CD4-positive, alpha-beta T cell treated with Interleukin-15 for 4 hours (primary cell): ENCODE data around the gene YARS1.
A peak's percentile ranks its signal among the peaks of the same experiment; 100 is the strongest.

Source experiments
- DNase-seq: peaks from one replicate; pipeline ENCODE4 v3.0.0-alpha.2; 2020; ENCODE audit warnings: low spot score

Gene YARS1

DNA sequence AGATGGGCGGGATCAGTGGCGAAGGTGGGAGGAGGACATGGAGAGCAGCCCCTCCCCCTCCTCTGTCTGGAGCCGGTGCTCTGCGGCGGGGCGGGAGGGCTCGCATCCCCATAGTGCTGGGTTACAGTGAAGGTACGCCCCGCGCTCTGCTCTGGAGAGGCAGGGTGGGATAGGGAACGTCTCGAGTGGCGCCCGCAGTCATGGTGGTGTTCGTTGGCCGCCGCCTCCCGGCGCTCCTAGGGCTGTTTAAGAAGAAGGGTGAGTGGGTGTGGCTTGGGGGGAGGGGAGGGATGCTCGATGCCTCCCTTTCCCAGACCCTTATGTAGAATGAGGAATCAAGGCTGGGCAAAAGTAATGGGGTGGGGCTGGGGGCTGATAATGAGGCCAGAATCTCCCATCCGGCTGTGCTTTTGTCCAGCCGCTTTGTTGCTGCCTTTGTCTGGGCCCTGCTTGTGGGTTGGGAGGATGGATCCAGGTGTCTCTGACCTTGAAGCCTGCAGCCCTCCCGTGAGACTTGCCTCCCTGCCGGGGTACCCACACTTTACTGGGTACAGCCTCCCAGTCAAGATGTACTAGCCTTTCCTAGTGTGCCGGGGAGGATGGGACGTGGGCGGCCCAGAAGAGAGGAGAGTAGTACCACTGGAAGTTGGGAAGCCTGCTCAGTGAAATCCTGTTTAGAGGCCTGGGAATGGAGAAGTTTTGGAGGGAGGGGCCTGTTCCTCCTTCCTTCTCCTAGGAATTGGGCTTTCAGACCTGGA, 51.4 kb downstream of the YARS1 start:
- DNase-seq = no peak

DNA sequence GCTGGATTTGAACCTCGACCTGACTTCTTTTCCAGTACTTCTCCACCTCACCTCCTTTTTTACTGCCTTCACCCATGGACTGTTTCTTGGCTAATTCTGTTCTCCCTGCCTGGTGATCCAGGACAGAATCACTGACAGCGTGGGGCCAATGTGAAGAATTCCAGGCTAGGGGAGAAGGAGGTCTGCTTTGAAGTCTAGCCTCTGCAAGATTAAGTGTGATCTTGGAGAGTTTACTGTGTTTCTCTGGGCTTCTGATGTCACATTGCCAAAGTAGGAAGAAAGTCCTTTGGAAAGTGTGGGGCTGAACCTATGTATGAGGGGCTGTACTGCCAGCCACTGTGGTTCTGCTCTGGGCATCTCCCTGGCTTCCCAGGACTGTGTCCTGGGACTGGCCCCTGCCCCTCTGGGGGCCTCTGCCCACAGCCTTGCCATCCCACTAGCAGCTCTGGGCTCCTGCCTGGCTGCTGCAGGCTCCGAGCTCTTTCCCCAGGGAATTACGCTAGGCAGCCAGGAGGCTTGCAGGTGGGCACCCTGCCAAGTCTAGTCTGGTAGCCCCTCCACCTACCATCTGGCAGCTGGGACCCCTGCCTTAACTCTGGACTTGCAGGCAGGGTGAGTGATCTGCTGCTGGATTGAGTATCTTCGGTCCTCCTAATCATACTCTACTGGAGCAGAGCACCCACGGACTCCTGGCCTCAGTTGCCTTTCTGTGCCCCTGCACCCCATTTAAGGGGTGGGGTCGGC, 52.2 kb downstream of the YARS1 start:
- no peak for DNase-seq

DNA sequence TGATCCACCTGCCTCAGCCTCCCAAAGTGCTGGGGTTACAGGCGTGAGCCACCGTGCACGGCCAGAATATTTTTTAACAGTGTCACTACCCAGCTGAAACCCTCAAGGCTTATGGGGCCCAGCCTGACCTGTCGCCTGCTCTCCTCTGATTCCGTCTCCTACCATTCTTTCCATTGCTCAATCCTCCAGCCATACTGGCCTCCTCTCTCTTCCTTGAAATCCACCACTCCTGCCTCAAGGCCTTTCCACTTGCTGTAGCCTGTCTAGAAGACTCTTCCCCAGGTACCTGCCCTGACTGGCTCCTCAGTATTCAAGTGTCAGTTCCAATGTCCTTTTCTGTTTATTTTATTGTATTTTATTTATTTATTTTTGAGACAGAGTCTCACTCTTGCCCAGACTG, 53.9 kb downstream of the YARS1 start:
- no peak for DNase-seq

DNA sequence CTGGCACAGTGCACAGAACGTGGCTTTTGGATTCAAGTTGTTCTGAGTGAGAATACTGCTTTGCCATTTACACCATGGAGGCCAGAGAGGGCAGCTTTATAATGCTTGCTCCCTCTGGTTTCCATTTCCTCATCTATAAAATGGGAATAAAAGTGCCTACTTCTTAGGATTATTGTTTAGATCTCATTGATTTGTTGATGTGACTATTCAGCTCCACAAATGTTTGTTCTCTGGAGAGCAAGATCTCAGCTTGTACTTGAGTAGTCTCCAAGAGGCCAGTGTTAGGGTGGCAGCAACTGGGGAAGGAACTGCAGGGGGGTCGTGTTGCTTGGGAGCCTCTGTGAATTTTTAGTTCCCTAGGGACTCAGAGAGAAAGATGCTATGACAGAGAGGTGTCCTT, 55.2 kb downstream of the YARS1 start:
- no peak for DNase-seq

DNA sequence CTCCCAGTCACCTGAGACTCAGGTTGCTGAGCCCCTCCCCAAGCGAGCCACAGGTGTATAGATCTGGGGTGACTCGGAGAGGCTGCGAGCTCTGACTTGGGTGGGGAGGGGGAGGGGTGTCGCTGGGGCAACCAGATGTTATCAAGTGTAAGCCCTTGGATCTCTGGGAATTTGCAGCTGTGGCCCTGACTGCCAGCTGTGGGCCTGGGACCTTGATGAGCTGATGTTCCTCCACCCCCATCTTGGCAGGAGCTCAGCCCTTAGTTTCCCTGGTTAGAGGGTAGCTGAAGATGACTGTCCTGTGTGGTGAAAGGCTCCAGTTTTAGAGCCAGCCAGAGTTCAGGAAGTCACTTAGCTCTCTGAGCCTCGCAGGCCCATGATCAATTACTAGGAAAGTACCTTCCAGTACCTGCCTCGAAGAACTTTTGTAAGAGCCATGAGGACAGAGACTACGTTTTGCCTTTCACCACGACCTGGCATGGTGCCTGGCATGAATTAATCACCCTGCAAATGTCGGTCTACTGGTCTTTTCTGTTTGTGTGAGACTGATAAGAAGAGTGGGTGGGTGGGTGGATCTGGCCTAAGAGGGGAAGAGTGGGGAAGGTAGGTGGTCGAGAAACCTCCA, 55.8 kb downstream of the YARS1 start:
- no peak for DNase-seq

DNA sequence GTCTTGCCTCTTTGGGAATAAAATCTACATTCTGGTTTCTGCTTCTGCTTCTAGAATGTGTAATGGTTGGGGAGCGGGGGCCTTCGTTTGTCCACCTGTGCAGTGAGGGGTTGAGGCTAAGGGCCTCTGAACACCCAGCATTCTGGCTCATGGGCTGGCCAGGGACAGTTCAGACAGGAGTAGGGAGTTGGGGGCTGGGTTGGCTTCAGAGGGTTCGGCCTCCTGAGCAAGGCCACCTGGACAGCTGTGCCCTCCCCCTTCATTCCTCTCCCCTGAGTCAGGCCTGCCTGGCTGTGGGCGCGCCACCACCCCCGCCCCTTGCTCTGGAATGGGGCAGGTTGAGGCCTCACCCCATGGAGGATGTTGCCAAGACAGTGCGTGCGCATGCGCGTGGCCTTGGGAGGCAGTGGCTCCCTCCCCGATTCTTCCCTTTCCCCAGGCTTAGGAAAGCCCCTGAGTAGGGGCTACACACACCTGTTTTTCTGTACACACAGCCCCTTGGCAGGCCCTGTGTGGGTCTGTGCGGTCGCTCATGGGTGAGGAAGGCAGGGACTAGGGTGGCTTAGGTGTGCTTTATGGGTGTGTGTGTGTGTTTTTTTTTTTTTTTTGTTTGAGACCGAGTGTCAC, 57.0 kb downstream of the YARS1 start:
- no peak for DNase-seq

DNA sequence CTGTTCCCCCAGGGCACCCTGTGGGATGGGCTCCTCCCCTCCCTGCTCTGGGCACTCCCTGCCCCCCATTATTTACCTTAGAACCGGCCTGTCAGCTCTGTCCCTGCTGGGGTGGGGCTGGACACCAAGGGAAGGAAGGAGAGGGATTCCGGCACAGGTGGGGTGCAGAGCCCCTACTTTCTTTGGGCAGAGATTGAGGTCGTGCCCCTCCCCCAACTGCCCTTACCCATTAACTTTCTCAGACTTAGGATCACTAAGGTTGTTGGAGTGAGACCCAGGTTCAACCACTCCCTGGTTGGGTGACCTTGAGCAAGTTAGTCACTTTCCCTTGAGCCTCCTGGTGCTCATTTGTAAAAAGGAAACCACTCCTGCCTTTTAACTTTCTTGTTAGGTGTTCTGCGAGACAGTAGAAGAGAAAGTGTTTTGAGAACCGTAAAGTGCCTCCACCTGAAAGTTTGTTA, 57.6 kb downstream of the YARS1 start:
- no peak for DNase-seq

DNA sequence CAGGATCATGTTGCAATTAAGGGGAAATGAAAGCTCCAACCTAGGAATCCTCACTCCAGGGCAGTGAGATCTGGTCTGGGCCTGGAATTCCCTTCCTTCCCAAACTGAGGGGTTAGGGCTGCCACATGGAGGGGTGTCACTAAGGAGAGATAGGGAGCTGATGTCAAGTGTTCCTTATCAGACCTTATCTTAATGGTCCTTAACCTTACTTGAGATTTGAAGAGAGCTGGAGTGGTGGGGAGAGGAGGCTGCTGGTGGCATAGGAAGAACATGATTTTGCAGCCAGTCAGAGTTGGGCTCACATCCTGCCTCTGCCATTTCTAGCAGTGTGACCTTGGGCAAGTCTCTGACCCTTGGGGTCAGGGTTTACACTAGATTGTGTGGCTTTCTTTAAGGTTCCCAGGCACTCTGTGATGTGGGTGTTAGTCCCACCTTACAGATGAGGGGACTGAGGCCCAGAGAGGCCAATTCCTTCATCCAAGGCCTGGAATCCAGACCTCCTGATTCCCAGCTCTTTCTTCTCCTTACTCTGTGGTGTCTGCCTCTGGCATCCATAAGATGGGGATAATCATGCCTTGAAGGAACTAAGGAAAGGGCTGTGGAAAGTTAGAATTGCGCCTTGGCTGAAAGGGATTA, 58.2 kb downstream of the YARS1 start:
- DNase-seq = no peak

DNA sequence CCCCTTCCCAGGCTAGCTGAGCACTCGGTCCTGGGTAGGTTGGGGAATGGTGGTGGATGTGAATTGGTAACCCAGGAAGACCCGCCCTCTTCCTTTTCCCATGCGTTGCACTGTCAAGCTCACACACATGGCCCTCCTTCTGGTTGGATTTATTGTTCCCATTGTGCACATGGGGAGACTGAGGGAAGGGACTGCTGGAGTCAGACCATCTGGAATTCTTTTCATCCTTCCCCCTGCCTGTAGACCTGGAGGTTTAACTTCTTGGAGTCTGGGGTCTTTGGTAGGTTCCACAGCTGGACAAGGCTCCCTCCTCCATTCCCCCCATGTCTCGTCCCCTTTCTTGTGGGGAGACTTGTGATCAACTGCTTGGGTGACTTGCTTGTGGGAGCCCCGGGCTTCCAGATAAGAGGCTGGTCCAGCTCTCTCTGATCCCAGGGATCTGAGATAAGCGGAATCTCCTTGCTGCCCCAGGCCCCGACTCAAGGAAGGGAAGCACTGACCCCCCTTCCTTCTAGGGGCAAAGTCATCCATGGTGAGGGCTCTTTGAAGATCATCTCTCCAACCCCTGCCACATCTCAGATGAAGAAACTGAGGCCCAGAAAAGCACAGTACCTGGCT, 58.9 kb downstream of the YARS1 start:
- no peak for DNase-seq

DNA sequence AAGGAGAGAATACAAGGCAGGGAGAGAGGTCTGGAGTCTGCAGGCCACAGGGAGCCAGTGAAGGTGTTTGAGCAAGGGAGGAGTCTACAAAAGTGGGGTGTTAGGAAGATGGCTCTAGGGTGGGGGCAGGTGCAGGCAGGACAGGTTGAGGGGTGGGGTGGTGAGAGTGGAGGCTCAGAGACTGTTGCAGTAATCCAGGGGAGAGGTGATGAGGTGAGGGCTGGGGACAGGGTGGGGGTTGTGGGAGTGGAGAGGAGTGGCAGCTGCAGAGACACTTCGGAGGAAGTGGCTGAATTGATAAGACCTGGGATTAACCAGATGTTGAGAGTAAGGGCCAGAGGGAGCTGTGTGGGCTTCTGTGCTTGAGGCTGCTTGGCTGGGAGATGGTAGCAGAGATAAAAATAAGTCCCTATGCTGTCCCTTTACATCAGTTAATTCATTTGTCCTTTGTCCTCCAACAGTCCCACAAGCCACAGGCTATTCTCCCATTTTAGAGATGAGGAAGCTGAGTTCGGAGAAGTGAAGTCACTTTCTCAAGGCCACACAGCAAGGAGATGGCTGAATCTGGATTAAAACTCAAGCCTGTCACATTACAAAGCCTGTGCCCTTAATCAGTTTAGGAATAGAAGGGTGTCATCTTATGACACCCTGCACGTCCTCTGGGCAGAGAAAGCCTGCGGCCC, 59.8 kb downstream of the YARS1 start:
- DNase-seq = no peak

DNA sequence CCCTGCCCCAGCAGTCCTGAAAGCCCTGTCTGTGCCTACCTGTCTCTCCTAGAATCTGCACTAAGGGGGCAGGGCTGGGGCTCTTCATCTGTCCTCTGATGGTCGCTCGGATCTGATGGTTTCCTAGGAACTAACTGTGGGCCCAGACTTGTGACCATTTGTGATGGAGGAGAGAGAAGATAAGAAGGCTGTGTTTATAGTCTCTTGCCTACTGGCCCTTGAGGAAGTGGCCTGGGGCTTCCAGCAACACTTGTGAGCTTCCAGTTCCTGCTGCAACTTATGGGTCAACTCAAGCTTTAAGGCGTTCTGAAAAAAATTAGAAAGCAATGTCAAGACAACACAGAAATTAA, 61.4 kb downstream of the YARS1 start:
- no peak for DNase-seq

DNA sequence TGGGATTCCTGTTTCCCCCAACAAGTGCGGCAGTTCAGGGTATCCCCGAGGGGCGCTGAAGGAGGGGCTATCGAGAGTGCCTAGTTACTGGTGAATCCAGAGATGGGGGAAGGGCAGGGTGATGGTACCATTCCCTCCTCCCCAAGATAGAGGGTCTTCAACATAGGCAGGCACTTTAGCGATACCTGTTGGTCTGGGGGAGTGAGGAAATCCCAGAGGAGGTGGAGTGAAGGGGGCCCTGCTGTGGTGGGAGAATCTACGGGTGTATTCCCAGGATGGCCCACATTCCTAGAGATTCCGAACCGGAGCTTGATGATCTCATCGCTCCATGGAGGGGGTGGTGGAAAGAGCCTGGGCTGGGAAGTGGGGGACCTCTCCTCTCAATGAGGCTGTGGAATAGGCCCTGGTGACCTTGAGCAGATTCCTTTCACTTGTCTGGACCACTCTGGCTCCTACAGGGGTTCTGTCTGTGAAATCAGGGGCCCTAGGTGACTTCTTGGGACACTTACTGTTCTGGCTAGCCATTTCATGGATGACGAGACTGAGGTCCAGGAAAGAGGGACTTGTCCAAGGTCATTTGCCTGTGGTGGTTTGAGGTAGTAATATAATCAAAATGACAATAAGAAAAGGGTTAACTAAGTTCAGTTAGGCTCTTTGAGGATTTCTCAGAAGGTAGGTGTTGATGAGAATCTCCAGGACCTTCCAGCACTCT, 61.9 kb downstream of the YARS1 start:
- no peak for DNase-seq

DNA sequence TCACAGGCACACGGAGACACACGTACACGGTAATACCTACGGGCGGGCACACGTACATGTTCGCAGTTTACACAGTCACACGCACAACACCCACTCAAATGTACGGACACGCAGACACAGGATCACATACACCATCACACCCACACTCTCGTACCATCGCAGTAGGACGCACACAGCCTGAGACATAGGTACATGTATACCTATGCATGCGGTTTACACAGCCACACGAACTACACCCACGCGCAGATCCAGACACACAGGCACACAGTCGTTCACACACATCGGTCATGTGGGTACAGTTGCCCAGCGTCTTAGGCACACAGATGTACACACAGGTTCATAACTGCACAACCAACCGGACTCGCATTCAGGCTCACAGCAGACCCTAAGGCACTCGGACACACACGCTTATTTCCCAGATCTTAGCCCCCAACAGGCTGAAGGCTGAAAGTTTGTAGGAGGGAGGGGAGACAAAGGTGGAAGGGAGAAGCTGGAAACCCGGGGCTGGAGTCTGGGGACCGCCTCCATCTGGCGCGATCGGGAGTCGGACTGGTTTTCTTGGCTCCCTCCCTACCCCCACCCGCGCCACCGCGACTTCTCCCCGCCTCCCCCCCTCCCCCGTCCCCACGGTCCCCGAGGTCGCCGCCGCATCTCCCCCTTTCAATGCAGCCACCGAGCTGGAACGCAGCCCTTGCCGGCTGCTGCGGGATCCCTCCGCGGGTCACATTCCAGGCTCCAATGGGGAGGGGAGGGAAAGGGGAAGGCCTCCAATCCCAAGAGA, 62.7 kb downstream of the YARS1 start:
- DNase-seq = peak; percentile 43

DNA sequence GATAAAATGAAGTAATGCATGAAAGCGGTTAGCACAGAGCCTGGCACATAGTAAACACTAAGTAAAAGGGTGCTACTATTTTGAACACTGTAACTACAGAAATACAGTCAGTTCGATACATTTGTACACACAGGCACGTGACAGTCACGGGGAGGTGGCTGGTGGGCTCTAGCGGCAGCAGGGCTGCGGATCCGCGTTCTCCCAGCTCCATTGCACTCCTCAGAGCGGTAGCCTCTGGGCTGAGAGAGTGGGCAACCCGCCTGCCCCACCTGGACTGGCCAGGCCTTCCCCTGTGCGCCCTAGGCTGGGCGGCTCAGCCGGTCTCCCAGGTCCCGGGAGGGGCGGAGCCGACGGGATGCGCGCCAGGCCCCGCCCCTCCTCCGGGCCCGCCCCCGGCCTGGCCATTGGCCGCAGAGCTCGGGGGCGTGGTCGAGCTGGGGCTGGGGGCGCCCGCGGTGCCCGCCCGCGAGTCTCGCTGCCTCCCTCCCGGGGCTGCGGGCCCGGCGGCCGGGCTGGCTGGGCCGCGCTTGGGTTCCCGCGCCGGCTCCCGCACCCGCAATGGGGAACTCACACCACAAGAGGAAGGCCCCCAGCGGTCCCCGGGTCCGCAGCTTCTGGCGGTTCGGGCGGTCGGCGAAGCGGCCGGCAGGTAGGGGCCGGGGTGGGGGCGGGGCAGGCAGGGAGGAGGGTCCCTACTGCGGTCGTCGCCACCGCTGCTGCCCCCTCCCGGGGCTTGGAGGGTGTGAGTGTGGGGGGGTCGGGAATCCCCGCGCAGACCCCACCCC, 63.4 kb downstream of the YARS1 start:
- DNase-seq = peak; percentile 59

DNA sequence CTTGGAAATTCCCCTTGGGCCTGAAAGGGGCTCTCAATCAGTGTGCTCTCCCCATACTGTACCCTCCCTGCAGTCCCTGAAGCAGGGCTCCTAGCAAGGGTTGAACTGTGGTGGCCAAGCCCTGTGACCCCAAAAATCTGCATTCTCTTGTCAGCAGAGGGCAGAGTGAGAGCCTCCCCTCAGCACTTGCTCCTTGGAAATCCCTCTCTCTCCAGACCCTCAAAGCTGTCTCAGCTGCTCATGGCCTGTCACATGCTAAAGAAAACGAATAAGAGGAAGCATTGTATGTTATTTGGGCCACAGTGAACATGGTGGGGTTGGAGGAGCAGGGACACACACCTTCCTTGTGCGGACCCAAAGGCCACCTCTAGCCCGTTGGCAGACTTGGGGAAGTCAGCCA, 67.4 kb downstream of the YARS1 start:
- DNase-seq = no peak

DNA sequence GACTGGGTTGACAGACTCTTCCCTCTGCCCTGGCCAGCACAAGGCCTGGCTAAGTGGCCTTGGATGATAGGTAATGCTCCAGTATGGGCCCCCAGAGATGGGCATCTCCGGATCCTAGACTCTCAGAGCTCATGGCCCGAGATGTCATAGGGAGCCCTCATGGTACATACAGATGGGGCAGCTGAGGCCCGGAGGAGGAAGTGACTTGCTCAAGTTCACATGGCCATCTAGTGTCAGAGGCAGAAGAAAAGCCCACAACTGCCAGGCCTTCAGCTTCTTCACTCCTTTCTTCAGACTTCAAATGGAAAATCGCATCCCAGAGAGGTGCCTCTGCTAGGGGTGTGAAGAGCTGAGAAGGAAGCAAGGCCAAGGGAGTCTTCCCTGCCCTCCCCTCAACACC, 67.8 kb downstream of the YARS1 start:
- no peak for DNase-seq

DNA sequence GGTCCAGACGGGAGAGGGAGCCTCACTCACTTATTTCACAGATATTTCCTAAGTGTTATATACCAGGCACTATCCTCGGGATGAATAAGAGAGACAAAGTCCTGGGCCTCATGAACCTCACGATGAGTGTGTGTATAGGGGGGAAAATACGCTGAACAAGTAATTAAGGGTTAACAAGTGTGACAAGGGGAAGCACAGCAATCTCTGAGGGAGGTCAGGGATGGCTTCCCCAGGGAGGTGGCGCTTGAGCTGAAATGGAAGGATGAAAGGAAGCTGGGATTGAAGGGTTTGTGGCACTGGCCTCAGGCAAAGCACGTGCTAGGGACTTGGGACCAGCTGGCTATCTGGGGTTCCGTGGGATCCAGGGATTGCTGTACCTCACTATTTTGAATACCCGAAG, 68.2 kb downstream of the YARS1 start:
- no peak for DNase-seq

DNA sequence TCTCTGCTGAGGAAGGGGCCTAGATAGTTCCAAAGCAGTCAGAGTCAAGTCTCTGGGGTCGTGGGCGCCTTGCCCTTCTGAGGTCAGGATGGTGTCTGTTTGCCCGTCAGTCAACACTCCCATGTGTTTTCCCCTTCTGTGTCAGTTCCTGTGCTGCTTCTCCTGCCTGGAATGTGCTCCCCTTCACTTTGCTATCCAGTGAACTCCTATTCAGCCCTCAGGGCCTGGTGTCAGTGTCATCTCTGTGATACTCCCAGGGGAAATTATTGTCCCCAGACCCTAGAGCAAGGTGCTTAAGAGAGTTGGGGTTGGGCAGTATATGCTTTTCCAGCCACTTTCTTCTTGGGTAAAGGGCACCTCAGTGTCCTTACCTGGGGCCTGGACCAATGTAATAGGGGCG, 68.8 kb downstream of the YARS1 start:
- DNase-seq = no peak

DNA sequence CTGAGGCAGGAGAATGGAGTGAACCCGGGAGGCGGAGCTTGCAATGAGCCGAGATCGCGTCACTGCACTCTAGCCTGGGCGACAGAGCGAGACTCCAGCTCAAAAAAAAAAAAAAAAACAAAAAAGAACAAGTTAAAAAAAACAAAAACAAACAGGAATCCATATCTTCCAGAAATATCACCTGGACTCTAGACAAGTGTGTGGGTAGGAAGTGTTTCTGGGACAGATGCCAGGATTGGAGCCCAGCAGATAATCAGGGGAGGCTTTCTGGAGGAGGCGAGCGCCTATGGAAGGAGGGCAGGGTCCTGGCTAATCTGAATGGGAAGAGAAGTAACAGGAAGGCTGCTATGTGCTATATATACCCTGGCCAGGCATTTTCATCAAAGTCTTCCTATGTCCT, 71.0 kb downstream of the YARS1 start:
- no peak for DNase-seq
